HepG2 (cell line): Measurements from ENCODE around the gene PEX7. TPM values are rescaled to one million over a fixed set of nuclear protein-coding genes. Genes with fewer than 3 reads are reported as not detected.

Source experiments
- ATAC-seq: fragments of 200-7000 bp; cut with Tn5 transposase; 3 replicates; pipeline ENCODE4 v1.9.1; 2020; ENCODE audit warnings: mild to moderate bottlenecking, moderate library complexity
- BruUV-seq: library from RNA; stranded (reverse); fragments of 400-500 nt; replicated peaks from 2 replicates; lab custom pipeline; 2021; lab: Mats Ljungman, UMichigan
- CTCF ChIA-PET: fragments of 300-600 bp; formaldehyde crosslinking; extraction: SDS; loops from one replicate; lab custom pipeline; 2021; ENCODE audit warnings: low total read pairs, inconsistent platforms, low intra/inter-chr PET ratio; lab: Yijun Ruan, JAX
- POLR2A ChIA-PET: fragments of 350-600 bp; sonication (Branson Sonifier 250); formaldehyde crosslinking; loops from one replicate; lab custom pipeline; 2020; ENCODE audit warnings: antibody characterized with exemption, inconsistent platforms; lab: Yijun Ruan, JAX
- DNase-seq: peaks from one replicate; pipeline ENCODE4 v3.0.0-alpha.2; 2015; ENCODE audit warnings: low spot score
- FAIRE-seq: peaks from 3 replicates; lab custom pipeline; 2011; peaks lifted over from hg19 to GRCh38; lab: Jason Lieb, UNC
- H2AFZ ChIP-seq: one replicate; pipeline ENCODE4 v1.6.1; 2011; ENCODE audit warnings: low read length, inconsistent platforms
- H3K27ac ChIP-seq: fragments of 300-600 bp; 3 replicates; pipeline ENCODE4 v1.8.0; 2011; ENCODE audit warnings: mixed run types, mild to moderate bottlenecking, mixed read lengths, low read length, inconsistent platforms; ENCODE audit not compliant: insufficient read depth; ENCODE audit errors: extremely low read length
- H3K27me3 ChIP-seq, 2 experiments: fragments of 200-600 bp in 1 of 2; 2 replicates in 1 of 2; 3 replicates in 1 of 2; pipeline versions ENCODE4 v1.6.0 to v1.8.0; 2011; ENCODE audit warnings: low read length in 2 of 2, mild to moderate bottlenecking in 2 of 2, moderate library complexity in 2 of 2, inconsistent platforms in 1 of 2; ENCODE audit not compliant: insufficient read depth in 2 of 2, control insufficient read depth in 1 of 2
- H3K36me3 ChIP-seq, 2 experiments: fragments of 200-600 bp in 1 of 2; replicated peaks in 1 of 2; 2 replicates in 1 of 2; 3 replicates in 1 of 2; pipeline versions ENCODE4 v1.5.1 to v1.8.0; 2011; ENCODE audit warnings: low read length in 2 of 2, inconsistent platforms in 1 of 2; ENCODE audit not compliant: insufficient read depth in 2 of 2, control insufficient read depth in 1 of 2
- H3K4me1 ChIP-seq: 2 replicates; pipeline ENCODE4 v1.5.1; 2012; ENCODE audit warnings: low read length, inconsistent platforms; ENCODE audit not compliant: insufficient read depth
- H3K4me2 ChIP-seq: 2 replicates; pipeline ENCODE4 v1.6.0; 2011; ENCODE audit warnings: low read depth, low read length, inconsistent platforms
- H3K4me3 ChIP-seq, 3 experiments: fragments of 200-600 bp in 1 of 3; sonication (generic), shearing (Covaris generic) in 1 of 3; replicated peaks in 1 of 3; 2 replicates each; pipeline ENCODE4 v1.5.1; 2011 to 2016; ENCODE audit warnings: low read length in 3 of 3, inconsistent platforms in 2 of 3, low read depth in 2 of 3, mild to moderate bottlenecking in 2 of 3, control low read depth in 1 of 3, mixed read lengths in 1 of 3; ENCODE audit not compliant: insufficient read depth in 1 of 3
- H3K79me2 ChIP-seq: one replicate; pipeline ENCODE4 v1.6.1; 2011; ENCODE audit warnings: low read length, inconsistent platforms; ENCODE audit not compliant: insufficient read depth
- H3K9ac ChIP-seq: 2 replicates; pipeline ENCODE4 v1.6.0; 2011; ENCODE audit warnings: mild to moderate bottlenecking, low read depth, low read length, inconsistent platforms; ENCODE audit not compliant: insufficient read depth
- H3K9me3 ChIP-seq: 2 replicates; pipeline ENCODE4 v1.5.1; 2012; ENCODE audit warnings: mild to moderate bottlenecking, low read length
- H4K20me1 ChIP-seq: 2 replicates; pipeline ENCODE4 v1.6.0; 2011; ENCODE audit warnings: inconsistent platforms, mild to moderate bottlenecking, low read length, moderate library complexity; ENCODE audit not compliant: insufficient read depth
- HCFC1 ChIP-seq: fragments of 150-350 bp; IDR thresholded peaks from 2 replicates; pipeline ENCODE4 v1.6.1; 2014; ENCODE audit warnings: low read depth, low read length
- HDAC2 ChIP-seq: sonication (generic); formaldehyde crosslinking; IDR thresholded peaks from 2 replicates; pipeline ENCODE4 v1.4.0; 2020; ENCODE audit warnings: missing genetic modification reagents
- HNF4A ChIP-seq: sonication (generic); formaldehyde crosslinking; IDR thresholded peaks from 2 replicates; pipeline ENCODE4 v1.4.0; 2020; ENCODE audit warnings: missing genetic modification reagents
- KAT7 ChIP-seq: IDR thresholded peaks from 2 replicates; pipeline ENCODE4 v1.6.1; 2018; ENCODE audit warnings: borderline replicate concordance, missing compliant biosample characterization
- PPARG ChIP-seq: conservative IDR thresholded peaks from 2 replicates; pipeline ENCODE4 v1.6.1; 2016; ENCODE audit warnings: missing biosample characterization, missing genetic modification reagents
- RBM39 ChIP-seq: fragments of 200-400 bp; formaldehyde crosslinking; IDR thresholded peaks from one replicate; pipeline ENCODE4 v1.6.1; 2018; ENCODE audit warnings: antibody characterized with exemption, mild to moderate bottlenecking, low read depth, low read length; ENCODE audit not compliant: poor library complexity, severe bottlenecking
- ZKSCAN5 ChIP-seq: sonication (generic); formaldehyde crosslinking; IDR thresholded peaks from 2 replicates; pipeline ENCODE4 v1.5.1; 2020; ENCODE audit warnings: mild to moderate bottlenecking, missing genetic modification reagents
- ZNF317 ChIP-seq: sonication (generic); formaldehyde crosslinking; IDR thresholded peaks from 2 replicates; pipeline ENCODE4 v1.5.0; 2020; ENCODE audit warnings: mild to moderate bottlenecking, missing genetic modification reagents
- ZNF75D ChIP-seq: sonication (generic); formaldehyde crosslinking; IDR thresholded peaks from 2 replicates; pipeline ENCODE4 v1.8.1; 2023; ENCODE audit warnings: missing genetic modification reagents, mild to moderate bottlenecking, borderline replicate concordance
- WGBS: methylation state at CpG from one replicate; pipeline ENCODE4 v1.1.6; 2017; ENCODE audit warnings: low lambda C conversion rate; 5-methylcytosine and 5-hydroxymethylcytosine counted together
- in situ Hi-C: cut with HindIII; loops from 2 replicates; pipeline ENCODE4 v1.10.0; 2017; ENCODE audit warnings: low pct_unique_long_range_greater_than_20kb; ENCODE audit not compliant: extremely low pct_ligation_motif_present
- intact Hi-C: fragments of 100-400 bp; cut with micrococcal nuclease; formaldehyde crosslinking; loops from one replicate; pipeline ENCODE4 v1.10.0; 2022; ENCODE audit not compliant: unreplicated experiment
- polyA plus RNA-seq, 8 experiments: library from polyadenylated mRNA; depleted of rRNA in 3 of 8; stranded (reverse) in 7 of 8; unstranded in 1 of 8; fragments of >200 nt; fragmentation: Illumina TruSeq in 4 of 8; extraction: Trizol in 4 of 8; gene quantifications; 2 replicates each; pipeline versions ENCODE4 v1.2.1 to v1.2.3, GENCODE V29; 2011 to 2016; ENCODE audit warnings: low read depth in 4 of 8, missing spikeins in 1 of 8, mixed read lengths in 1 of 8; ENCODE audit not compliant: insufficient read depth in 1 of 8
- total RNA-seq, 5 experiments: library from RNA; depleted of rRNA; stranded (reverse); fragments of >200 nt; fragmentation: Illumina TruSeq; extraction: Trizol; gene quantifications; 2 replicates each; pipeline ENCODE4 v1.2.3, GENCODE V29; 2016; ENCODE audit warnings: low read depth in 1 of 5
- TF ChIP-seq, protein P1 (sequence below): sonication (generic); formaldehyde crosslinking; IDR thresholded peaks from 2 replicates; pipeline ENCODE4 v1.4.0; 2020; ENCODE audit warnings: missing genetic modification reagents
- TF ChIP-seq, protein P2 (sequence below): sonication (generic); formaldehyde crosslinking; IDR thresholded peaks from 2 replicates; pipeline ENCODE4 v1.8.0; 2022; ENCODE audit warnings: mild to moderate bottlenecking, missing genetic modification reagents; ENCODE audit not compliant: insufficient replicate concordance

The PEX7 gene
- total and polyA plus RNA-seq, 2 of the 13 experiments (the other 11 are each of a cell fraction or from before 2014, with no cell fraction given): 0.04 to 0.53 TPM

DNA sequence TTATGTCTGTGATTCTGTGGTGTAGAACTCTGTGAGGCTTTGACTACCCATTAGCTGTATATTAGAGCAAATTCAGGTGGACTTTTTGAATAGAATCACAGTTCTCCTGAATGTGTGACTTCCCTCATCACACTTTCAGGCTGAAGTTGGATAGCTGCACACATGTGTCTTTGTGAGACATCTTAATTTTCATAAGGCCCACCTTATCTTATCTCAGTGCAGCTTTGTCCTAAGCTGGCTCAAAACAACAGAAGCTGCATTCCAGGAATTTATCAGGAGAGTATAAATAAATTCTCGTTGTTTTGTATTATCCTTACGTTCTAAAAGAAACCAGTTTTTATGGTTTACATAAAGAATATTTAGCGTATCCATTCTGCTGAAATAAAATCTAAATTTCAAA lies 73.5 kb downstream of the PEX7 start:
- Histone ChIP-seq H3K36me3 (no peaks in the 10 kb centered on the region), H3K4me3 (no peak overlapping the region), H3K4me2 (no peak overlapping the region), H2AFZ (no peak overlapping the region), H3K4me1 (no peaks in the 10 kb centered on the region), H3K27me3 (peaks cover 0 to 23% of the 10 kb centered on the region in 2 experiments; a peak in 3 of 5 replicates), H3K9ac (no peak overlapping the region), H3K27ac (no peak overlapping the region), H4K20me1 (peaks cover 3% of the 10 kb centered on the region; the same call in 1 of the 2 replicates), H3K79me2 (no peaks in the 10 kb centered on the region), H3K9me3 (no peaks in the 10 kb centered on the region)
- no peak for TF ChIP-seq KAT7 (CRISPR knock-in tag)
- TF ChIP-seq ZNF317 (CRISPR knock-in tag): no peak
- TF ChIP-seq HCFC1: no peak
- TF ChIP-seq, protein P1, sequence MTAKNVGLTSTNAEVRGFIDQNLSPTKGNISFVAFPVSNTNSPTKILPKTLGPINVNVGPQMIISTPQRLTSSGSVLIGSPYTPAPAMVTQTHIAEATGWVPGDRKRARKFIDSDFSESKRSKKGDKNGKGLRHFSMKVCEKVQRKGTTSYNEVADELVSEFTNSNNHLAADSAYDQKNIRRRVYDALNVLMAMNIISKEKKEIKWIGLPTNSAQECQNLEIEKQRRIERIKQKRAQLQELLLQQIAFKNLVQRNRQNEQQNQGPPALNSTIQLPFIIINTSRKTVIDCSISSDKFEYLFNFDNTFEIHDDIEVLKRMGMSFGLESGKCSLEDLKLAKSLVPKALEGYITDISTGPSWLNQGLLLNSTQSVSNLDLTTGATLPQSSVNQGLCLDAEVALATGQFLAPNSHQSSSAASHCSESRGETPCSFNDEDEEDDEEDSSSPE (CRISPR knock-in tag): no peak
- TF ChIP-seq RBM39: no peak
- TF ChIP-seq HDAC2 (CRISPR knock-in tag): no peak
- no peak for TF ChIP-seq PPARG
- TF ChIP-seq HNF4A (CRISPR knock-in tag): no peak
- TF ChIP-seq, protein P2, sequence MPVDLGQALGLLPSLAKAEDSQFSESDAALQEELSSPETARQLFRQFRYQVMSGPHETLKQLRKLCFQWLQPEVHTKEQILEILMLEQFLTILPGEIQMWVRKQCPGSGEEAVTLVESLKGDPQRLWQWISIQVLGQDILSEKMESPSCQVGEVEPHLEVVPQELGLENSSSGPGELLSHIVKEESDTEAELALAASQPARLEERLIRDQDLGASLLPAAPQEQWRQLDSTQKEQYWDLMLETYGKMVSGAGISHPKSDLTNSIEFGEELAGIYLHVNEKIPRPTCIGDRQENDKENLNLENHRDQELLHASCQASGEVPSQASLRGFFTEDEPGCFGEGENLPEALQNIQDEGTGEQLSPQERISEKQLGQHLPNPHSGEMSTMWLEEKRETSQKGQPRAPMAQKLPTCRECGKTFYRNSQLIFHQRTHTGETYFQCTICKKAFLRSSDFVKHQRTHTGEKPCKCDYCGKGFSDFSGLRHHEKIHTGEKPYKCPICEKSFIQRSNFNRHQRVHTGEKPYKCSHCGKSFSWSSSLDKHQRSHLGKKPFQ: no peak
- no peak for TF ChIP-seq ZNF75D
- TF ChIP-seq ZKSCAN5 (CRISPR knock-in tag): no peak
- ATAC-seq (no peak), DNase-seq (no peak), FAIRE-seq (no peak)
- WGBS: 13% methylated on average over 3 of the region's 3 CpGs
- ChIA-PET POLR2A (no interaction called here), CTCF (no interaction called here)
- no TSS peak for BruUV-seq
- in situ Hi-C loops: no loop called here
- intact Hi-C loops: no loop called here
